PC-9 (cell line): ENCODE measurements around the gene ZNF680.

Experiments used
- CTCF ChIP-seq: fragments of 200-600 bp; sonication (generic); conservative IDR thresholded peaks from 2 replicates; pipeline ENCODE4 v1.6.1; 2017; ENCODE audit warnings: mixed run types, antibody characterized with exemption, mild to moderate bottlenecking, moderate library complexity
- EZH2 ChIP-seq: fragments of 200-600 bp; sonication (generic); IDR thresholded peaks from 2 replicates; pipeline ENCODE4 v1.8.0; 2017; ENCODE audit warnings: antibody characterized with exemption, low read depth

GRCh38 chr7:64611717-64612116 is 48.8 kb upstream of the ZNF680 start:
- TF ChIP-seq CTCF (no peak), EZH2 (no peak)
